GM19023 (cell line): ENCODE data around the gene LCP2.
A peak's percentile ranks its signal among the peaks of the same experiment; 100 is the strongest.

Experiments
- ATAC-seq: cut with Tn5 transposase; IDR thresholded peaks from one replicate; pipeline ENCODE4 v1.9.1; 2021; ENCODE audit warnings: mild to moderate bottlenecking, moderate library complexity; ENCODE audit not compliant: unreplicated experiment

The LCP2 gene

GRCh38 chr5:170296935-170297588 lies 515 bp downstream of the LCP2 start:
- peak; percentile 41 for ATAC-seq

- ATAC-seq = no peak
Observed at GRCh38 chr5:170296036-170296934, 1.3 kb downstream of the LCP2 start.

GRCh38 chr5:170294556-170294955 lies 3.0 kb downstream of the LCP2 start:
- ATAC-seq = no peak

GRCh38 chr5:170294057-170294456 lies 3.5 kb downstream of the LCP2 start:
- no peak for ATAC-seq

GRCh38 chr5:170293273-170293672 lies 4.3 kb downstream of the LCP2 start:
- peak; percentile 63 for ATAC-seq

- ATAC-seq = no peak
Observed at GRCh38 chr5:170292179-170293104, 5.1 kb downstream of the LCP2 start.

GRCh38 chr5:170290498-170290897 lies 7.1 kb downstream of the LCP2 start:
- ATAC-seq = no peak

- no peak for ATAC-seq
Observed at GRCh38 chr5:170289764-170290163, 7.8 kb downstream of the LCP2 start.

- ATAC-seq = no peak
Observed at GRCh38 chr5:170289121-170289520, 8.5 kb downstream of the LCP2 start.

GRCh38 chr5:170288551-170288950 lies 9.0 kb downstream of the LCP2 start:
- ATAC-seq = no peak

GRCh38 chr5:170288151-170288550 lies 9.4 kb downstream of the LCP2 start:
- ATAC-seq = no peak

- no peak for ATAC-seq
Observed at GRCh38 chr5:170287532-170287931, 10.0 kb downstream of the LCP2 start.

- no peak for ATAC-seq
Observed at GRCh38 chr5:170286386-170286925, 11.1 kb downstream of the LCP2 start.

- ATAC-seq = no peak
Observed at GRCh38 chr5:170285181-170285580, 12.4 kb downstream of the LCP2 start.

- ATAC-seq = no peak
Observed at GRCh38 chr5:170284231-170284630, 13.3 kb downstream of the LCP2 start.

- no peak for ATAC-seq
Observed at GRCh38 chr5:170283296-170283695, 14.3 kb downstream of the LCP2 start.

- no peak for ATAC-seq
Observed at GRCh38 chr5:170280011-170280493, 17.5 kb downstream of the LCP2 start.

- no peak for ATAC-seq
Observed at GRCh38 chr5:170279459-170279817, 18.1 kb downstream of the LCP2 start.

- ATAC-seq = peak; percentile 87
Observed at GRCh38 chr5:170278611-170279458, 18.7 kb downstream of the LCP2 start.

- ATAC-seq = no peak
Observed at GRCh38 chr5:170277867-170278281, 19.7 kb downstream of the LCP2 start.
